IMR-90 (cell line): ENCODE data around the gene HERC5. TPM values are rescaled to one million over a fixed set of nuclear protein-coding genes. Genes with fewer than 3 reads are reported as not detected.

ENCODE experiments used
- ATAC-seq: fragments of 200-7000 bp; cut with Tn5 transposase; 2 replicates; pipeline ENCODE4 v1.9.1; 2020; ENCODE audit warnings: low read depth, mild to moderate bottlenecking, moderate library complexity
- BruUV-seq: library from RNA; stranded (reverse); fragments of 400-500 nt; replicated peaks from 2 replicates; lab custom pipeline; 2021; lab: Mats Ljungman, UMichigan
- CTCF ChIA-PET: fragments of 300-600 bp; formaldehyde crosslinking; extraction: SDS; loops from one replicate; lab custom pipeline; 2021; ENCODE audit warnings: antibody characterized with exemption; lab: Yijun Ruan, JAX
- POLR2A ChIA-PET: fragments of 300-600 bp; sonication (Branson Sonifier 250); formaldehyde crosslinking; loops from one replicate; lab custom pipeline; 2022; ENCODE audit warnings: antibody characterized with exemption; ENCODE audit not compliant: unreplicated experiment; lab: Charles Lee
- DNase-seq: peaks from one replicate; pipeline ENCODE4 v3.0.0; 2013
- H2AFZ ChIP-seq: replicated peaks from 2 replicates; pipeline ENCODE3; 2013; ENCODE audit warnings: low read length, mild to moderate bottlenecking; ENCODE audit not compliant: poor library complexity
- H2AK5ac ChIP-seq: 2 replicates; pipeline ENCODE4 v1.6.1; 2013; ENCODE audit warnings: low read depth, low read length, inconsistent platforms
- H2AK9ac ChIP-seq: replicated peaks from 2 replicates; pipeline ENCODE3; 2013; ENCODE audit warnings: mild to moderate bottlenecking, low read depth, low read length, moderate library complexity; ENCODE audit not compliant: poor library complexity
- H2BK120ac ChIP-seq: 2 replicates; pipeline ENCODE4 v1.6.1; 2013; ENCODE audit warnings: low read depth, low read length, inconsistent platforms
- H2BK15ac ChIP-seq: 3 replicates; pipeline ENCODE4 v1.6.1; 2013; ENCODE audit warnings: low read depth, low read length, inconsistent platforms
- H2BK20ac ChIP-seq: 2 replicates; pipeline ENCODE4 v1.6.1; 2013; ENCODE audit warnings: low read depth, mild to moderate bottlenecking, inconsistent platforms, low read length, moderate library complexity
- H2BK5ac ChIP-seq: 2 replicates; pipeline ENCODE4 v1.6.1; 2013; ENCODE audit warnings: mild to moderate bottlenecking, low read depth, low read length, inconsistent platforms; ENCODE audit not compliant: poor library complexity, severe bottlenecking
- H3K14ac ChIP-seq: replicated peaks from 2 replicates; pipeline ENCODE4 v1.6.1; 2013; ENCODE audit warnings: low read depth, low read length, inconsistent platforms
- H3K18ac ChIP-seq: 2 replicates; pipeline ENCODE4 v1.6.1; 2013; ENCODE audit warnings: low read depth, low read length, control low read depth
- H3K23ac ChIP-seq: 2 replicates; pipeline ENCODE4 v1.6.1; 2013; ENCODE audit warnings: low read depth, low read length, inconsistent platforms
- H3K27ac ChIP-seq: 2 replicates; pipeline ENCODE4 v1.5.1; 2013; ENCODE audit warnings: mild to moderate bottlenecking, control low read depth, low read length; ENCODE audit not compliant: insufficient read depth
- H3K27me3 ChIP-seq: 2 replicates; pipeline ENCODE4 v1.6.1; 2013; ENCODE audit warnings: low read length; ENCODE audit not compliant: control insufficient read depth, insufficient read depth
- H3K36me3 ChIP-seq: 2 replicates; pipeline ENCODE4 v1.6.1; 2013; ENCODE audit warnings: low read length, mixed read lengths; ENCODE audit not compliant: control insufficient read depth, insufficient read depth
- H3K4ac ChIP-seq: 2 replicates; pipeline ENCODE4 v1.6.1; 2013; ENCODE audit warnings: low read depth, low read length, inconsistent platforms
- H3K4me1 ChIP-seq: 2 replicates; pipeline ENCODE4 v1.6.1; 2013; ENCODE audit warnings: low read length, mixed read lengths; ENCODE audit not compliant: control insufficient read depth, insufficient read depth
- H3K4me2 ChIP-seq: 2 replicates; pipeline ENCODE4 v1.6.1; 2013; ENCODE audit warnings: low read depth, mild to moderate bottlenecking, control low read depth, low read length, moderate library complexity
- H3K4me3 ChIP-seq: 2 replicates; pipeline ENCODE4 v1.5.1; 2013; ENCODE audit warnings: low read depth, mild to moderate bottlenecking, control low read depth, low read length, moderate library complexity; ENCODE audit not compliant: insufficient read depth
- H3K56ac ChIP-seq: 2 replicates; pipeline ENCODE4 v1.6.1; 2013; ENCODE audit warnings: low read length, inconsistent platforms; ENCODE audit not compliant: insufficient read depth; ENCODE audit errors: extremely low read depth
- H3K79me1 ChIP-seq, 2 experiments: 2 replicates each; pipeline ENCODE4 v1.6.1; 2013; ENCODE audit warnings: low read length in 2 of 2, inconsistent platforms in 1 of 2, low read depth in 1 of 2
- H3K9ac ChIP-seq: 2 replicates; pipeline ENCODE4 v1.6.1; 2013; ENCODE audit warnings: low read depth, low read length, control low read depth
- H3K9me1 ChIP-seq: 2 replicates; pipeline ENCODE4 v1.6.1; 2013; ENCODE audit warnings: low read length, inconsistent platforms; ENCODE audit not compliant: insufficient read depth
- H3K9me3 ChIP-seq: 2 replicates; pipeline ENCODE4 v1.6.1; 2013; ENCODE audit warnings: low read length; ENCODE audit not compliant: control insufficient read depth, insufficient read depth
- H4K20me1 ChIP-seq: 2 replicates; pipeline ENCODE4 v1.6.1; 2013; ENCODE audit warnings: low read length, inconsistent platforms; ENCODE audit not compliant: insufficient read depth
- H4K5ac ChIP-seq: 2 replicates; pipeline ENCODE4 v1.6.1; 2013; ENCODE audit warnings: mild to moderate bottlenecking, low read depth, low read length, control low read depth
- H4K8ac ChIP-seq, 2 experiments: 2 replicates each; pipeline ENCODE4 v1.6.1; 2013; ENCODE audit warnings: low read depth in 2 of 2, low read length in 2 of 2, control low read depth in 1 of 2, inconsistent platforms in 1 of 2
- H4K91ac ChIP-seq: 2 replicates; pipeline ENCODE4 v1.6.1; 2013; ENCODE audit warnings: low read depth, low read length, inconsistent platforms; ENCODE audit not compliant: insufficient read depth
- MAFK ChIP-seq: IDR thresholded peaks from 2 replicates; pipeline ENCODE4 v1.6.1; 2012; ENCODE audit warnings: low read depth, low read length, improper control_type of control experiment
- WGBS, 2 experiments: methylation state at CpG; one replicate each; pipeline versions ENCODE4 v1.1.5 to v1.1.7; 2013; ENCODE audit warnings: missing lambda C conversion rate in 2 of 2; ENCODE audit not compliant: insufficient read length in 1 of 2; ENCODE audit errors: extremely low coverage in 2 of 2; 5-methylcytosine and 5-hydroxymethylcytosine counted together
- dilution Hi-C: fragments of 300-500 bp; cut with HindIII; formaldehyde crosslinking; loops from one replicate; pipeline ENCODE4 v1.14.3; 2018; ENCODE audit warnings: low sequenced_read_pairs; ENCODE audit not compliant: unreplicated experiment
- in situ Hi-C: fragments of 300-500 bp; cut with MboI; formaldehyde crosslinking; loops from 3 replicates; pipeline ENCODE4 v1.14.3; 2019; ENCODE audit warnings: low sequenced_read_pairs, inconsistent platforms, mixed read lengths
- intact Hi-C: fragments of 100-400 bp; cut with micrococcal nuclease; formaldehyde crosslinking; loops from 2 replicates; pipeline ENCODE4 v1.10.0; 2022
- polyA plus RNA-seq, 3 experiments: library from polyadenylated mRNA; depleted of rRNA; stranded (reverse); fragments of >200 nt; gene quantifications; 2 replicates each; pipeline ENCODE4 v1.2.3, GENCODE V29; 2012; ENCODE audit warnings: low replicate concordance in 1 of 3
- total RNA-seq: library from RNA; depleted of rRNA; stranded (reverse); fragments of >200 nt; gene quantifications from 2 replicates; pipeline ENCODE4 v1.2.3, GENCODE V29; 2012

HERC5 gene
- total and polyA plus RNA-seq, 2 of the 4 experiments (the other 2 are of a cell fraction), result under 0.01 TPM; not detected in 1

DNA sequence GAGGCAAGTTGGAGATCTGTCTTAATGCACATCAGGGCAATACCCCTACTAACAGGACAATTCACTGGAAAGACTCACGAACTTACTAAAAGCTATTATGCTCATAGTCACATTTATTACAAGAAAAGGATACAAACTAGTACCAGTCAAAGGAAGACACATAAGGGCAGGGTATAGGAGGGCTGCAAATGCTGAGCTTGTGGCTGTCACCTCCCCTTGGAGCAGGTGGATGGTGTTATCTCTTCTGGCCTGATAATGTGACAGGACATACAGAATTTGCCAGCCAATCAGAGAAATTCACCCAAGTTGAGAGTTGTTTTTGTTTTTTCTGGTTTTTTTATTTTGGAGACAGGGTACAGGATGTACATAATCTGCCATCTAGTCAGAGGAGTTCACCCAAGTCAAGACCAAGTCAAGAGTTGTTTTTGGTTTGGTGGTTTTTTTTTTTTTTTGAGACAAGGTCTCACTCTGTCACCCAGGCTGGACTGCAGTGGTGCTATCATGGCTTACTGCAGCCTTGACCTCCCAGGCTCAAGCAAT, 8.8 kb downstream of the HERC5 start:
- H4K5ac ChIP-seq, result no peak overlapping the region
- H3K9me3 ChIP-seq, result no peaks in the 10 kb centered on the region
- no peak overlapping the region for H3K14ac ChIP-seq
- DNase-seq (no peak), ATAC-seq (no peak)
- H3K4ac ChIP-seq, result no peak overlapping the region
- no peak overlapping the region for H3K4me3 ChIP-seq
- no peaks in the 10 kb centered on the region for H3K9me1 ChIP-seq
- H3K27me3 ChIP-seq, result peaks cover 5% of the 10 kb centered on the region
- H4K91ac ChIP-seq, result no peak overlapping the region
- WGBS, 2 experiments, result no CpG with 5 or more reads among the region's 1 CpG
- TF ChIP-seq MAFK, result no peak
- intact Hi-C loops, result no loop called here
- no peak overlapping the region for H2BK15ac ChIP-seq
- H3K18ac ChIP-seq, result no peak overlapping the region
- no peak overlapping the region for H3K9ac ChIP-seq
- H3K23ac ChIP-seq, result no peak overlapping the region
- no peaks in the 10 kb centered on the region for H4K20me1 ChIP-seq
- no TSS peak for BruUV-seq
- no peak overlapping the region for H4K8ac ChIP-seq
- H2AK9ac ChIP-seq, result no peak overlapping the region
- no peak overlapping the region for H3K27ac ChIP-seq
- no peak overlapping the region for H2BK20ac ChIP-seq
- ChIA-PET POLR2A (no interaction called here), CTCF (no interaction called here)
- no peaks in the 10 kb centered on the region for H3K4me1 ChIP-seq
- H3K4me2 ChIP-seq, result no peak overlapping the region
- no peak overlapping the region for H2AK5ac ChIP-seq
- in situ Hi-C loops, result no loop called here
- no peak overlapping the region for H3K56ac ChIP-seq
- dilution Hi-C loops, result no loop called here
- no peak overlapping the region for H2AFZ ChIP-seq
- H2BK5ac ChIP-seq, result no peak overlapping the region
- no peak overlapping the region for H2BK120ac ChIP-seq
- no peaks in the 10 kb centered on the region for H3K79me1 ChIP-seq
- H3K36me3 ChIP-seq, result no peaks in the 10 kb centered on the region
